Right atrium auricular region (tissue), 2 donors: Measurements from ENCODE around the gene PLXNA2. TPM values are rescaled to one million over a fixed set of nuclear protein-coding genes. Genes with fewer than 3 reads are reported as not detected.

ENCODE experiments used
- DNase-seq: peaks from one replicate; pipeline ENCODE4 v3.0.0-alpha.2; 2019; ENCODE audit warnings: low spot score
- H3K27ac ChIP-seq, 2 donors: fragments of 200-600 bp; sonication (generic); 1 replicate in 1 of 2; 2 replicates in 1 of 2; pipeline ENCODE4 v1.5.1; 2016 to 2019
- H3K27me3 ChIP-seq, 2 donors: fragments of 200-600 bp; sonication (generic); one replicate each; pipeline versions ENCODE4 v1.5.1 to v1.6.0; 2017 to 2019
- H3K36me3 ChIP-seq: fragments of 200-600 bp; sonication (generic); one replicate; pipeline ENCODE4 v1.5.1; 2016
- H3K4me1 ChIP-seq, 2 donors: fragments of 200-600 bp; sonication (generic); one replicate each; pipeline versions ENCODE4 v1.5.1 to v1.6.0; 2017 to 2019
- H3K4me3 ChIP-seq, 2 donors: fragments of 200-600 bp; sonication (generic); 1 replicate in 1 of 2; 2 replicates in 1 of 2; pipeline ENCODE4 v1.5.1; 2017 to 2019; ENCODE audit warnings: mild to moderate bottlenecking in 1 of 2, moderate library complexity in 1 of 2
- H3K9me3 ChIP-seq, 2 donors: fragments of 200-600 bp; sonication (generic); one replicate each; pipeline ENCODE4 v1.5.1; 2019
- total RNA-seq, 2 donors: library from RNA; depleted of rRNA; stranded (reverse); fragments of >200 nt; gene quantifications; one replicate each; pipeline ENCODE4 v1.1.0, GENCODE V29; 2016
- TF ChIP-seq, protein P1 (sequence below), 2 donors: fragments of 200-600 bp; sonication (generic); IDR thresholded peaks; one replicate each; pipeline ENCODE4 v1.5.1; 2019; ENCODE audit warnings: antibody characterized with exemption in 2 of 2

PLXNA2 gene
- total RNA-seq, 2 donors from 2014 or later = 10.8 to 23.8 TPM

DNA sequence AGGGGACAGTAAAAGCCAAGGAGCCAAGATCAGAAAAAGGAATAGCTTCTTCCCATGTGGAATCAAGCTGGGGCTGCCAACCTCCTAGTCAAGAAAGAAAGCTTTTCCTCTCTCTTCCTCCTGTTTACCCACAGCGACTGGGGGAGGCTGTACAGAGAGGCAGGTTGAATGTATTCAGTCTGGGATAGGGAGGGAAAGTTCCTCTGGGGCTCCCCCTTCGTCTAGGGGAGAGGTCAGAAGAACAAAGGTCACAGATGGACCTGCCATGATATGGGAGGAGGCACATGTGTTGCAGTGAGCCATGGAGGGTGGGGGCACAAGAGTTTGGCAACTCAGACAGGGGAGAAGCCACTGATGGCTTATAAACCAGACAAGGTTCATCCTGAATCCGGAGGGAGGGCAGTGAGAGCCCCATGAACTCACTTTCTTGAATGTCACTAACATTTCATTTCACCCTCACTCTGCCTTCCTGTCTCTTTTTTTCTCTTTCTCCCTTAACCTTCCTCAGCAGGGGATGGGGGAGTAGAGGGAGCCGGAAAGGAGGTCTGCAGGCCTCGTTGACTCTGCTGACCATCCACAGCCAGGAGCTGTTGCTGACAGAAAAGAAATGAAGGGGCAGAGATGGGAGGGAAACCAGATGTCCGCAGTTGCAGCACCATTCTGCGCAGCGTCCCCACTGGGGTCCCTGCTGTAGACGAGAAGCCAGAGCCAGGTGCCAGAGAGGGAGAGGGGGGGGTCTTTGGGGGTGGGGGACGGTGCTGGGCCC lies 61.1 kb downstream of the PLXNA2 start:
- H3K27ac ChIP-seq = no peak overlapping the region
- no peak overlapping the region for H3K4me3 ChIP-seq
- no peaks in the 10 kb centered on the region for H3K9me3 ChIP-seq
- no peaks in the 10 kb centered on the region for H3K36me3 ChIP-seq
- TF ChIP-seq, protein P1, sequence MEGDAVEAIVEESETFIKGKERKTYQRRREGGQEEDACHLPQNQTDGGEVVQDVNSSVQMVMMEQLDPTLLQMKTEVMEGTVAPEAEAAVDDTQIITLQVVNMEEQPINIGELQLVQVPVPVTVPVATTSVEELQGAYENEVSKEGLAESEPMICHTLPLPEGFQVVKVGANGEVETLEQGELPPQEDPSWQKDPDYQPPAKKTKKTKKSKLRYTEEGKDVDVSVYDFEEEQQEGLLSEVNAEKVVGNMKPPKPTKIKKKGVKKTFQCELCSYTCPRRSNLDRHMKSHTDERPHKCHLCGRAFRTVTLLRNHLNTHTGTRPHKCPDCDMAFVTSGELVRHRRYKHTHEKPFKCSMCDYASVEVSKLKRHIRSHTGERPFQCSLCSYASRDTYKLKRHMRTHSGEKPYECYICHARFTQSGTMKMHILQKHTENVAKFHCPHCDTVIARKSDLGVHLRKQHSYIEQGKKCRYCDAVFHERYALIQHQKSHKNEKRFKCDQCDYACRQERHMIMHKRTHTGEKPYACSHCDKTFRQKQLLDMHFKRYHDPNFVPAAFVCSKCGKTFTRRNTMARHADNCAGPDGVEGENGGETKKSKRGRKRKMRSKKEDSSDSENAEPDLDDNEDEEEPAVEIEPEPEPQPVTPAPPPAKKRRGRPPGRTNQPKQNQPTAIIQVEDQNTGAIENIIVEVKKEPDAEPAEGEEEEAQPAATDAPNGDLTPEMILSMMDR (IDR thresholded peaks at IDR 0.05) = no peak
- peaks cover 0 to 69% of the 10 kb centered on the region in 2 donors for H3K4me1 ChIP-seq
- no peak for DNase-seq
- H3K27me3 ChIP-seq = no peaks in the 10 kb centered on the region

DNA sequence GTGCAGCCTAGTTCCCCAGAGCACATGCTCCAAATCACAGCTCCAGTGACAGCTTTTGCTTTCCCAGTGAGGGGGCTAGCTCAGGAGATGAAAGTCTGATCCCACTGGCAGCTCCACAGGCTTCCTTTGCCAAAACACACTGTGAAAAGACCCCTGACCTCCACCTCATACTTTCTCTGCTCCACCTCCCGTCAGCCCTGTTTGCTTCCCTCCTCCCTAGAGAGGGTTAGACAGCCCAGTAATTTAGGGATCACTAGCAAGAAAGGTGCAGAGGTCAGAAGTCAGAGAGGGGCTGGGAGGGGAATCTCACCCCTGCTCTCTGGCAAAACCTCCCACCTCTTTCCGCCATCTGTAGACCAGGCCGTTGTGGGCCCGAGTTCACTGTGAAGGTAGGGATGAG lies 62.8 kb downstream of the PLXNA2 start:
- H3K4me1 ChIP-seq = peaks cover 0 to 76% of the 10 kb centered on the region in 2 donors
- peak overlapping the region in 1 of 2 donors; percentile 55 for H3K27ac ChIP-seq
- H3K4me3 ChIP-seq = no peak overlapping the region
- H3K27me3 ChIP-seq = no peaks in the 10 kb centered on the region
- TF ChIP-seq, protein P1 (IDR thresholded peaks at IDR 0.05) = no peak
- no peaks in the 10 kb centered on the region for H3K36me3 ChIP-seq
- DNase-seq = no peak
- H3K9me3 ChIP-seq = no peaks in the 10 kb centered on the region

DNA sequence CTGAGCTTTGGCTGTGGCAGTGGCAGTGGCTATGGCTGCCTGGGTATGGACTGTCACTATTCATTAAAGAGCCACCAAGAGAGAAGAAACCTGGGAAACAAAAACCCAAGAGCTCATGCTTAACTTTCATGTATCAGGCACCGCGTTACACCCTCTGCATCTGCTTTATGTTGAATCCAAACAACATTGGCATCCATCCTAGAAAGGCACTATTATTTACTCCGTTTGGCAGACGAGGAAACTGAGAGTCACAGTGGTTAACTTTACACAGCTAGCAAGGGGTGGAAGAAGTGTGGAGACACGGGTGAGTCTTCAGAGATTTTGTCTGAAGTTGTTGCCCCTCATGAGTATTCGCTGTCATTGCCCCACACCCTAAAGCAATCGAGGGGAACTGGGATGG lies 63.8 kb downstream of the PLXNA2 start:
- no peak for DNase-seq
- no peak overlapping the region for H3K27ac ChIP-seq
- H3K36me3 ChIP-seq = no peaks in the 10 kb centered on the region
- no peak overlapping the region for H3K4me3 ChIP-seq
- H3K27me3 ChIP-seq = no peaks in the 10 kb centered on the region
- TF ChIP-seq, protein P1 (IDR thresholded peaks at IDR 0.05) = no peak
- H3K4me1 ChIP-seq = peaks cover 0 to 76% of the 10 kb centered on the region in 2 donors
- H3K9me3 ChIP-seq = no peaks in the 10 kb centered on the region

DNA sequence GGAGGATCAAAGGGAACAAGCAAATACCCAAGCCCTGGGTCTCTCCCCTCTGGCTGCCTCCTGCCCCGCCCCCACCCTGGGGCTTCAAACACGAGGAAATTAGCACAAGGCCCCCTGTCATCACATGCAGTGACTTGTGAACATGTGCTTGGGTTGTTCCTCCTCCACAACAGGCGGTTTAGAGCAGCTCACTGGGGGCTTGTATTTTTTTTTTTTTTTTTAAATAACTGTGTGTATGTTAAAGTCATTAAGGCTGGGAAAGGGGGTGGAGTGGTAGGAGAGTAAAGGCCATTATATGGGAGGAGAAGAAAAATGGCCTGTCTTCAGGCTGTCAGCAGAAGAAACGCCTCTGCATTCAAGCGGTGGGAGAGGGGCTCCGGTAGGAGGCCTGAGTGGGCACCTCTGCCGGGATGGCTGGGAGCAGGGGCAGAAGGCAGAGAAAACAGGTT lies 64.2 kb downstream of the PLXNA2 start:
- DNase-seq = no peak
- Histone ChIP-seq H3K36me3 (no peaks in the 10 kb centered on the region), H3K27ac (no peak overlapping the region), H3K4me3 (no peak overlapping the region), H3K4me1 (peaks cover 0 to 77% of the 10 kb centered on the region in 2 donors), H3K27me3 (no peaks in the 10 kb centered on the region), H3K9me3 (no peaks in the 10 kb centered on the region)
- TF ChIP-seq, protein P1 (IDR thresholded peaks at IDR 0.05) = no peak

DNA sequence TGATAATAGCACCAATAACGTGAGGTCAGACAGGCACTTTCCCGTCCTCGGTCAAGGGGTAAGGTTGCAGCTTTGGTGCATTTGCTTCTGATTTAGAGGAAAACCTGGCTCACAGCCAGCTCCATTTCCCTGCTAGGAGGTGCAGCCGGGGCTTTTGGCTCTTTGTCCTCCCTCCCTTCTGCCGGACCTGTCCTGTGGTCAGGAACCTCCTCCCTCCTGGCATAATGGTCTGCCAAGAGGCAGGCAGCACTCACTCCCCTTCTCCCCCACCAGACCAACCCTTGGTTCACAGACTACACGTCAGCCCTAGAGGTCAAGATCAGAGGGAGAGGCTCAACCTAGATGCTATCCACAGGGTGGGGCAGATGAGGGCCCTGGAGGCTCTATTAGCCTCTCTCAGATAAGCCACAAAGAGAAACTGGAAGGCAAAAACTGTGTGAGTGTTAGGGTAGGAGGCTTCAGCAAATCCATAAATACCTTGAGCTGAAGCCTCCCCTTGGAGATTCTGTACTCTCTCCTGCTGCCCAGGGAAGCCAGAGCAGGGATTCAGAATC lies 64.8 kb downstream of the PLXNA2 start:
- TF ChIP-seq, protein P1 (IDR thresholded peaks at IDR 0.05) = no peak
- H3K4me3 ChIP-seq = no peak overlapping the region
- H3K4me1 ChIP-seq = peaks cover 0 to 77% of the 10 kb centered on the region in 2 donors
- no peaks in the 10 kb centered on the region for H3K36me3 ChIP-seq
- H3K27me3 ChIP-seq = no peaks in the 10 kb centered on the region
- H3K27ac ChIP-seq = no peak overlapping the region
- no peak for DNase-seq
- H3K9me3 ChIP-seq = no peaks in the 10 kb centered on the region
